IPS-NIHi7 (cell line): ENCODE measurements around the gene CCDC175.

ENCODE experiments used
- DNase-seq: peaks from one replicate; pipeline ENCODE4 v3.0.0; 2012; ENCODE audit warnings: mixed read lengths; ENCODE audit errors: extremely low spot score

CCDC175 gene

GRCh38 chr14:59540852-59541251, 35.8 kb downstream of the CCDC175 start:
- DNase-seq = no peak

GRCh38 chr14:59538936-59539335, 37.7 kb downstream of the CCDC175 start:
- no peak for DNase-seq

GRCh38 chr14:59537476-59537875, 39.1 kb downstream of the CCDC175 start:
- DNase-seq = no peak

- no peak for DNase-seq
Measured at GRCh38 chr14:59534361-59534987, 42.1 kb downstream of the CCDC175 start.

GRCh38 chr14:59532419-59532818, 44.2 kb downstream of the CCDC175 start:
- no peak for DNase-seq

- DNase-seq = no peak
Measured at GRCh38 chr14:59530349-59530748, 46.3 kb downstream of the CCDC175 start.

GRCh38 chr14:59529189-59529588, 47.4 kb downstream of the CCDC175 start:
- no peak for DNase-seq

GRCh38 chr14:59520224-59520623, 56.4 kb downstream of the CCDC175 start:
- DNase-seq = no peak

- DNase-seq = peak; percentile 79
Measured at GRCh38 chr14:59511916-59512575, 64.6 kb downstream of the CCDC175 start.

- no peak for DNase-seq
Measured at GRCh38 chr14:59510966-59511365, 65.6 kb downstream of the CCDC175 start.

GRCh38 chr14:59510001-59510400, 66.6 kb downstream of the CCDC175 start:
- DNase-seq = no peak

GRCh38 chr14:59509101-59509500, 67.5 kb downstream of the CCDC175 start:
- DNase-seq = no peak

- no peak for DNase-seq
Measured at GRCh38 chr14:59507752-59508103, 68.9 kb downstream of the CCDC175 start.

GRCh38 chr14:59507063-59507751, 69.4 kb downstream of the CCDC175 start:
- peak; percentile 88 for DNase-seq

GRCh38 chr14:59503256-59503655, 73.4 kb downstream of the CCDC175 start:
- DNase-seq = no peak

- DNase-seq = no peak
Measured at GRCh38 chr14:59500732-59501131, 75.9 kb downstream of the CCDC175 start.

- DNase-seq = no peak
Measured at GRCh38 chr14:59492384-59492783, 84.2 kb downstream of the CCDC175 start.

GRCh38 chr14:59490756-59491155, 85.9 kb downstream of the CCDC175 start:
- no peak for DNase-seq

GRCh38 chr14:59484639-59485175, 91.9 kb downstream of the CCDC175 start:
- no peak for DNase-seq

GRCh38 chr14:59483819-59484638, 92.6 kb downstream of the CCDC175 start, which contains the start of the genes JKAMP and L3HYPDH:
TSS of gene JKAMP (plus strand) at chr14:59484517. CDS start at chr14:59484590, 73 bp downstream.
TSS of gene L3HYPDH (minus strand) at chr14:59484408. CDS start at chr14:59484316, 92 bp downstream.
- peak; percentile 96 for DNase-seq

GRCh38 chr14:59483363-59483762, 93.2 kb downstream of the CCDC175 start:
- DNase-seq = peak; percentile 15
